ENCODE data around the gene ENTREP3.
"Not testable (repeated sequence)": the region's sequence is repeated elsewhere in the genome, so short reads cannot be mapped to it uniquely, and the experiment has no call there.

DNA sequence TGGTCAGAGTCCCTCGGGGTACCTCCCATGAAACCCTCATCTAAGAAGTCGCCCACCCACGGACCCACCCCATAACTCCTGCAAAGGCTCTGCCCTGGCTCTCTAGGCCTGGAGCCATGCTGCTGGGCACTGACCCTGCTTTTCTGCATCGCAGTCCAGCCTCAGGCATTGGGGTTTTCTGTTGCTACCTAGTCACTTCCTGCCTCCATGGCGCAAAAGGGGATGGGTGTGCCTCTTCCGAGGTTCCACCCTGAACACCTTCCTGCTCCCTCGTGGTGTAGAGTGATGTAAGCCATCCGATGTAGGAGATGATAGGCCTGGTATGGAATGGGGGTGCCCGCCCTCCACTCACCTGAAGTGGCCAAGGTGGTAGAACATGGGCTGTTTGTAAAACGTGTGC, 40.6 kb downstream of the ENTREP3 start:
- TF ChIP-seq, protein P1, sequence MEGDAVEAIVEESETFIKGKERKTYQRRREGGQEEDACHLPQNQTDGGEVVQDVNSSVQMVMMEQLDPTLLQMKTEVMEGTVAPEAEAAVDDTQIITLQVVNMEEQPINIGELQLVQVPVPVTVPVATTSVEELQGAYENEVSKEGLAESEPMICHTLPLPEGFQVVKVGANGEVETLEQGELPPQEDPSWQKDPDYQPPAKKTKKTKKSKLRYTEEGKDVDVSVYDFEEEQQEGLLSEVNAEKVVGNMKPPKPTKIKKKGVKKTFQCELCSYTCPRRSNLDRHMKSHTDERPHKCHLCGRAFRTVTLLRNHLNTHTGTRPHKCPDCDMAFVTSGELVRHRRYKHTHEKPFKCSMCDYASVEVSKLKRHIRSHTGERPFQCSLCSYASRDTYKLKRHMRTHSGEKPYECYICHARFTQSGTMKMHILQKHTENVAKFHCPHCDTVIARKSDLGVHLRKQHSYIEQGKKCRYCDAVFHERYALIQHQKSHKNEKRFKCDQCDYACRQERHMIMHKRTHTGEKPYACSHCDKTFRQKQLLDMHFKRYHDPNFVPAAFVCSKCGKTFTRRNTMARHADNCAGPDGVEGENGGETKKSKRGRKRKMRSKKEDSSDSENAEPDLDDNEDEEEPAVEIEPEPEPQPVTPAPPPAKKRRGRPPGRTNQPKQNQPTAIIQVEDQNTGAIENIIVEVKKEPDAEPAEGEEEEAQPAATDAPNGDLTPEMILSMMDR (IDR thresholded peaks at IDR 0.05), result not testable (repeated sequence)
- TF ChIP-seq POLR2A, POLR2AphosphoS5 (IDR thresholded peaks at IDR 0.05): not testable (repeated sequence)
